ENCODE data around the gene LRG1.
"Not testable (repeated sequence)": the region's sequence is repeated elsewhere in the genome, so short reads cannot be mapped to it uniquely, and the experiment has no call there.

Gene LRG1

GRCh38 chr19:4542896-4543841, 3.3 kb upstream of the LRG1 start:
- TF ChIP-seq CTCF (IDR thresholded peaks at IDR 0.05; ENCODE audit: borderline replicate concordance, control extremely low read depth, extremely low read depth, insufficient read depth, missing control alignments), result no peak
- no peak for DNase-seq (ENCODE audit: low spot score)
- in situ Hi-C loops (cut with MboI; ENCODE audit: low sequenced_read_pairs, unreplicated experiment), result no loop called here

GRCh38 chr19:4541806-4542145, 1.9 kb upstream of the LRG1 start:
- DNase-seq (ENCODE audit: low spot score); in situ Hi-C loops (cut with MboI; ENCODE audit: low sequenced_read_pairs, unreplicated experiment): not testable (repeated sequence)

GRCh38 chr19:4541114-4541805, 1.4 kb upstream of the LRG1 start:
- DNase-seq (ENCODE audit: low spot score), result no peak
- in situ Hi-C loops (cut with MboI; ENCODE audit: low sequenced_read_pairs, unreplicated experiment), result no loop called here
- TF ChIP-seq CTCF (IDR thresholded peaks at IDR 0.05; ENCODE audit: borderline replicate concordance, control extremely low read depth, extremely low read depth, insufficient read depth, missing control alignments), result no peak

GRCh38 chr19:4539169-4539692, 605 bp downstream of the LRG1 start:
- DNase-seq (ENCODE audit: low spot score), result no peak
- in situ Hi-C loops (cut with MboI; ENCODE audit: low sequenced_read_pairs, unreplicated experiment), result no loop called here
- TF ChIP-seq CTCF (IDR thresholded peaks at IDR 0.05; ENCODE audit: borderline replicate concordance, control extremely low read depth, extremely low read depth, insufficient read depth, missing control alignments), result no peak

GRCh38 chr19:4538601-4538954, 1.3 kb downstream of the LRG1 start:
- no peak for TF ChIP-seq CTCF (IDR thresholded peaks at IDR 0.05; ENCODE audit: borderline replicate concordance, control extremely low read depth, extremely low read depth, insufficient read depth, missing control alignments)
- in situ Hi-C loops (cut with MboI; ENCODE audit: low sequenced_read_pairs, unreplicated experiment), result no loop called here
- DNase-seq (ENCODE audit: low spot score), result no peak

GRCh38 chr19:4537953-4538600, 1.8 kb downstream of the LRG1 start:
- no peak for TF ChIP-seq CTCF (IDR thresholded peaks at IDR 0.05; ENCODE audit: borderline replicate concordance, control extremely low read depth, extremely low read depth, insufficient read depth, missing control alignments)
- no peak for DNase-seq (ENCODE audit: low spot score)
- in situ Hi-C loops (cut with MboI; ENCODE audit: low sequenced_read_pairs, unreplicated experiment), result no loop called here

Measured in GM13976 (cell line).